HG02759 (cell line): ENCODE data around the gene PRR12.

Experiments used
- ATAC-seq: cut with Tn5 transposase; IDR thresholded peaks from one replicate; pipeline ENCODE4 v1.9.1; 2021; ENCODE audit warnings: mild to moderate bottlenecking, moderate library complexity; ENCODE audit not compliant: unreplicated experiment

Gene PRR12, protein sequence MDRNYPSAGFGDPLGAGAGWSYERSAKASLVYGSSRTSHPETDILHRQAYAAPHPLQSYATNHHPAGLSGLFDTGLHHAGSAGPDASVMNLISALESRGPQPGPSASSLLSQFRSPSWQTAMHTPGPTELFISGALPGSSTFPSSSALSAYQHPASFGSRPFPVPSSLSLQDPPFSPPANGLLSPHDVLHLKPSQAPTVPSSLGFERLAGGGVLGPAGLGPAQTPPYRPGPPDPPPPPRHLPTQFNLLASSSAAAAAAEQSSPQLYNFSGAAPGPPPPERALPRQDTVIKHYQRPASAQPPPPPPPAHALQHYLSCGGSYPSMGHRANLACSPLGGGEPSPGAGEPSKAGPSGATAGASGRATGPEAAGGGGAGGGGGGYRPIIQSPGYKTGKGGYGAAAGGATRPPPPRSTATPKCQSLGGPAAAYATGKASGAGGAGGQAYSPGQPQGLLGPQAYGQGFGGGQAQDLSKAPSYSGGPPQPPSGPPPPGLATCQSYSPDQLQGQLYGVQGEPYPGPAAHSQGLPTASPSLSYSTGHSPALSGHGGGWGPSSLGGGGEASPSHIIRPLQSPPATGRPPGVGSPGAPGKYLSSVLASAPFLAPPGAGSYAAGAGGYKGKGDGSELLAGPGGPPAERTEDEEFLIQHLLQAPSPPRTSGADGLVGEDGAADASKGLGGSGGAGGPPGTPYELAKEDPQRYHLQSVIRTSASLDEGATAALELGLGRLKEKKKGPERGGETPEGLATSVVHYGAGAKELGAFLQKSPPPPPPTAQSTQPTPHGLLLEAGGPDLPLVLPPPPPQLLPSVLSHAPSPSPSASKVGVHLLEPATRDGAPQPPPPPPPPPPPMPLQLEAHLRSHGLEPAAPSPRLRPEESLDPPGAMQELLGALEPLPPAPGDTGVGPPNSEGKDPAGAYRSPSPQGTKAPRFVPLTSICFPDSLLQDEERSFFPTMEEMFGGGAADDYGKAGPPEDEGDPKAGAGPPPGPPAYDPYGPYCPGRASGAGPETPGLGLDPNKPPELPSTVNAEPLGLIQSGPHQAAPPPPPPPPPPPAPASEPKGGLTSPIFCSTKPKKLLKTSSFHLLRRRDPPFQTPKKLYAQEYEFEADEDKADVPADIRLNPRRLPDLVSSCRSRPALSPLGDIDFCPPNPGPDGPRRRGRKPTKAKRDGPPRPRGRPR (N-terminal part only)

DNA sequence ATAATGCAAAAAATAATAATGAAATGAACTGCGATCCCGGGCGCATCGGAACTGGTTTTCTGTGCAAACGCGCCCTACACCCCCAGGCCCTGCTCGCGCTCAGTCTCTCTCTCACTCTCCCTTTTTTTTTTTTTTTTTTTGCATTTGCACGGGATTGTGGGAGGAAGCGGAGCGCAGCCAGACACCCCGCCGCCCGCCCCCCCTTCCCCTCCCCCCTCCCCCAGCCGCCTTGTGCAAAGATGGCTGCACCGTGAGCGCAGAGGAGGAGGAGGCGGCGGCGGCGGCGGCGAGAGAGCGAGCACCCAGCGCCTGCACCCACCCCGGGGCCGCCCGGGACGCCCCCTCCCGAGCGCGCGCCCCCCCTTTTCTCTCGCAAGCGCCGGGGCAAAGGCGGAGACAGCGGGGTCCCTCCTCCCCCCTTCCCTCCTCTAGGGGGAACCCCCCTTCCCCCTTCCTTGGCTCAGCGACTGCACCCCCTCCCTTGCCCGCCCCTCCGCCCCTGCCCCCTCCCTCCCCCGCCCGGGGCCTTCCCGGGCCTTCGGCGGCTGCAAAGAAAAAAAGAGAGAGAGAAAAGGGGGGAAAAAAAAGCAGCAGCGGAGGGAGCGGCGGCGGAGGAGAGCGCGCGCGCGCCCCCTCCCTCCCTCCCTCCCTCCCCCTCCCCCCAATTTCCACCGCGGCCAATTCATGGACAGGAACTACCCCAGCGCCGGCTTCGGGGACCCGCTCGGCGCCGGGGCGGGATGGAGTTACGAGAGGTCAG lies at the start of gene PRR12:
Gene PRR12, plus strand, starts transcription at position 212 of the 760 bp plus-strand sequence. Its CDS starts 473 bp downstream, at position 685.
- ATAC-seq, result peak; percentile 25

DNA sequence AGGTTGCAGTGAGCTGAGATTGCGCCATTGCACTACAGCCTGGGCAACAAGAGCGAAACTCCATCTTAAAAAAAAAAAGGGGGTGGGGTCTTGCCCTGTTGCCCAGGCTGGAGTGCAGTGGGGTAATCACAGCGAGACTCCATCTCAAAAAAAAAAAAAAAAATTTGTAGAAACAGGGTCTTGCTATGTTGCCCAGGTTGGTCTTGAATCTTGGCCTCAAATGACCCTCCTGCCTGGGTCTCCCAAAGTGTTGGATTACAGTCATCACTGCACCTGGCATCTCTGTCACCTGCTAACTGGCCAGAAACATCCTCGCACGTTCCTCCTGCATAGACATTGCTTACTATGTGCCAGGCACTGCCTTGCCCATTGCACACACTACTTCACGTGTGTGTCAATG lies 49.1 kb upstream of the PRR12 start:
- ATAC-seq, result no peak

DNA sequence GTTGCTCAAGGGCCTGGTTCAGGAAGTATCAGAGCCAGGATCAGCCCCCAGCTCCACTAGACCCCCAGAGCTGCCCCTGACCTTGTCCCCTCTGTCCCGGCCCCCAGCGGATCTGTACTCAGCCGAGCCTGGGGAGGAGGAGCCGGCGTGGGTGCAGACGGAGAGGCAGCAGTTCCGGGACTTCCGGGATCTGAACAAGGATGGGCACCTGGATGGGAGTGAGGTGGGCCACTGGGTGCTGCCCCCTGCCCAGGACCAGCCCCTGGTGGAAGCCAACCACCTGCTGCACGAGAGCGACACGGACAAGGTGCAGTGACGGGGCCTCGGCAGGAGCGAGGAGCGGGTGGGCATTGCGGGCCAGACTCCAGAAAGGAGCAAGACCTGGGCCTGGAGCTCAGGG lies 48.5 kb upstream of the PRR12 start:
- ATAC-seq, result no peak

DNA sequence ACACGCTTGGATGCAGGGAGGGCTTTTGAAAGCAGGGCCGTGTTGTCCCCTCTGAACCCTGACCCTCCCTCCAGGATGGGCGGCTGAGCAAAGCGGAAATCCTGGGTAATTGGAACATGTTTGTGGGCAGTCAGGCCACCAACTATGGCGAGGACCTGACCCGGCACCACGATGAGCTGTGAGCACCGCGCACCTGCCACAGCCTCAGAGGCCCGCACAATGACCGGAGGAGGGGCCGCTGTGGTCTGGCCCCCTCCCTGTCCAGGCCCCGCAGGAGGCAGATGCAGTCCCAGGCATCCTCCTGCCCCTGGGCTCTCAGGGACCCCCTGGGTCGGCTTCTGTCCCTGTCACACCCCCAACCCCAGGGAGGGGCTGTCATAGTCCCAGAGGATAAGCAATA lies 48.0 kb upstream of the PRR12 start:
- ATAC-seq, result no peak

DNA sequence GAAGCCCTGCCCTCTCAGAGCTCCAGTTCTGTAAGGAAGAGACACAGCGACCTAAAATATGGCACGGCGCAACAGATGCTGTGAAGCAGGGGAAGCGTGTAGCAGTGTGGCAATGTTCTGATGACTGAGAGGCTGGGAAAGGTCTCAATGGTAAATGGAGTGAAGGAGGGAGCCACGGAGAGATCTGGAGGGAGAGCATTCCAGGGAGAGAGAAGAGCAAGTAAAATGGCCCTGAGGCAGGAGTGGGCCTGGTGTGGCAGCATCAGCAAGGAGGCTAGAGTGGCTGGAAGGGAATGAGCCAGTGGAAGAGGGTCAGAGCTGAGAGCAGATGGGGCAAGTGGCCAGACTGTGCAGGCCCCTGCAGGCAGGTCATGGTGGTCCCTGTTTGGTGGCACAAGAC lies 46.8 kb upstream of the PRR12 start:
- no peak for ATAC-seq

DNA sequence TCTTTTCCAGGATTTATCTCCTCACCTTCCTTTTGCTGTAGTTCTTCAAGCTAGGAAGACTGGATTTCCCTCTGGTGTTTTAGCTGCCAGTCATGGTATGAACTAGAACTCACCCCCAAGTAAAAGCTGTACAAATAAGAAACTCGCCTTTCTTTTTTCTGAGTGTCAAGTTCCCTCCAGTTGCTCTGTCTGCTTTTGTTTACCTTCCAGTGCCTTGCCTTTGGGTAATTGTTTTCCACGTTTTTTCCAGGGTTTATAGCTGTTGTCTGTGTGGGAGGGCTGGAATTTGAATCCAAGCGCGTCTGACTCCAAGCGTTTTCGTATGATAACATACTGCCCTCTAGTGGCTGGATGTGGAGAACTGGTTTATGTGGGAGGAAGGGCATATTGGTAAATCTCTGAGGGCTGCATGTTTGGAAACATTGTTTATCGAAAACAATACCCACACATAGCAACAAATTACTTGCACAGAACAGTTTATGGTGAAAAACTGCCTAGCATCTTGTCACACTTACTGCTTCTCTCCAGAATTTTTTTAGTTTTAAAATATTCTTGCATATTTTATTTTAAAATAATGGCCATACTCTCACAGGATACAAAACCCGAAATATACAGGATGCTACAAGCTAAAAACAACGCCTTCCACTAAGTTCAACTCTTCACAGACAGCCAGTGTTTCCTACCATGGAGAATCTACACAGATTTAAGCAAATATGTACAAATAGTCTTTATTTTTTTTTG lies 44.0 kb upstream of the PRR12 start:
- ATAC-seq, result no peak

DNA sequence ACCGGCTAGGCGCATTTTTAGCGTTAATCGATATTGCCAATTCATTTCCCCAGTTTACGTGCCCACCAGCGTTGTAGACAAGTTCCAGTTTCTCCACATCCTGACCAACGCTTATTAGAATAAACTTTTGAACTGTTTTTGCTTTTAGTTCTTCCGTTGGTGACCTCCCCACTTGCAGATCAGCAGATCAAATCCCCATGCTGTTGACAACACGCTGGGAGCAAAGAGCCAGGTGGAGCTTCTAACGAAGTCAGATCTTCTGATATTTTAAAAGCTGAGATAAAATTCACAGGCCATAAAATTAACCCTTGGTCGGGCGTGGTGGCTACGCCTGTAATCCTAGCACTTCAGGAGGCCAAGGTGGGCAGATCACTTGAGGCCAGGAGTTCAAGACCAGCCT lies 41.9 kb upstream of the PRR12 start:
- ATAC-seq, result no peak

DNA sequence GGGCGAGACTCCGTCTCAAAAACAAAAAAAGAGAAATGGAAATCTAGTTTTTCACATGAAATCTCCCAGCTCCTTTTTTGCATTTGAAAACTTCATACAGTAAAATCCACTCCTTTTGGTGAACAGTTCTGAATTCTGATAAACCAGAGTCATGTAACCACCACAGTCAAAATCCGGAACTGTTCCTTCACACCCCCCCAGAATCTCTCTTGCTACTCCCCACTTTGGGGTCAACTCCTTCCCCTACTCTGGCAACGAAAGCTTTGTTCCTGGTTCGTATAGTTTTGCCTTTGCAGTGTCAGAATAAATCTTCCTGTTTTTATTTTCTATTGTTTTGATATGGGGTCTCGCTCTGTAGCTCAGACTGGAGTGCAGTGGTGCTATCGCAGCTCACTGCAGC lies 39.5 kb upstream of the PRR12 start:
- ATAC-seq, result no peak

DNA sequence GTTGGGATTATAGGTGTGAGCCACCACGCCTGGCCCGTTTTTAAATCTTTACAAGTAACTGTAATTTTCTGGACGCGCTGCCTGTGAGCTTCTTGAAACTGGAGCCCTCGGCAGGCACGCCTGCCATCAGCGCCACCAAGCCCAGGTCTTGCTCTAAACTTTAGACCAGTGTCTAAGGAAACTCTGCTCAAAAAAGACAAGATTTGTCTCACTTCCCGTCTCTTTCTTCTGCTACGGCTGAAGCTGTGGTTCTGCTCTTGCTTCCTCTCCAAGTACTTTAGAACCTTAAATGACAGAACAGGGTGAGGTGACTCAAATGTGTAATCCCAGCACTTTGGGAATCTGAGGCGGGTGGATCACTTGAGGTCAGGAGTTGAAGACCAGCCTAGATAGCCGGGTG lies 38.2 kb upstream of the PRR12 start:
- no peak for ATAC-seq

DNA sequence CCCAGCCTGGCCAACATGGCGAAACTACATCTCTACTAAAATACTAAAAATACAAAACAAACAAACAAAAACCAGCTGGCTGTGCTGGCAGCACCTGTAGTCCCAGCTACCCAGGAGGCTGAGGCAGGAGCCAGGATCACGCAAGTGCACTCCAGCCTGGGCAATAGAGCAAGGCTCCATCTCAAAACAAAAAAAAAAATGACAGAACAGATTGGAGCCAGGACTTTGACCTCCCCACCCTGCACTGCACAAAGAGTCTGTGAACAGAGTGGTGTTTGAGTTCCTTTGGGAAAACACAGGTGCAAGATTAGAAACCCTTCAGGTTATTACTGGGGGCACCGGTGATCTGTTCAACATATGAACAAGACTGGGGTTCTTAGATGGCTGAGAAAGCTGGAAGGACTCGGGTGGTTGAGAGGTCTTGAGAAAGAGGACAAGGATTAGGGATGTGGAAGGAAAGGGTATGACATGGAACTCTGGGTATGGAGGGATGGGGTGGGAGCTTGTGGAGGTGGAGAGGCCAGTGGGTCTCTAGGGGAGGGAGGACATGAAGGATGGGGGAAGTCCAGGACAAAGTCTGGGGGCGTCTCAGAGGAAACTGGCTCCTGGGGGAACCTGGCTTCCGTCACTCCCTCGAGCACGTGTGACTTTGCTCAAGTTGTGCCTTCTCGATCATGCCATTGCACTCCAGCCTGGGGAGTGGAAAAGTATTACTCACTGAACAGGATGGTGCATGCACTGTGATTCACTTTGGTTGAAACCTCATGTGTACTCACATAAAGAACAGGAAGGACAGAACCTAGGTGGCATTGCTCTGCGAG lies 37.3 kb upstream of the PRR12 start:
- ATAC-seq, result no peak

DNA sequence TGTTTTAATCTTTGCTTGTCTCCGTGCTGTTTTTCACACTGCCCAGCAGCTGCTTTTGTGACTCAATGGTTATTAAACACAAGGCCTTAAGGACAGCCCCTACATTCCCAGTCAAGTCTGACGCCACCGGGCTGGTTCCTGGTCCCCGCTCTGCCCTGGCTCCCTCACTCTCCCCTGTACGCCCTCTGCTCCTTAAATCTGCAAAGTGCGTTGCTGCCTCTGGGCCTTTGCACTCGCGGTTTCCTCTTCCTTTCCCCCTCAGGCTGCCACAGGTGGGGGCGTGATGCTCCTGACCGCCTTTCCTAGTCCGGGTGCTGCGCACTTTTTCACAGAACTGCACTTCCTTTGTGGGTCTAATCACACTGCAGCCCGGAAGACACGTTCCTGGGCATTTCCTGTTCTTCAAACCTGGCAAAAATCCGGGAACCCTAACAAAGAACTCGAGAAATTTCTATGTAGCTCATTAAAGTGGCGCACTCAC lies 36.2 kb upstream of the PRR12 start:
- ATAC-seq, result no peak

DNA sequence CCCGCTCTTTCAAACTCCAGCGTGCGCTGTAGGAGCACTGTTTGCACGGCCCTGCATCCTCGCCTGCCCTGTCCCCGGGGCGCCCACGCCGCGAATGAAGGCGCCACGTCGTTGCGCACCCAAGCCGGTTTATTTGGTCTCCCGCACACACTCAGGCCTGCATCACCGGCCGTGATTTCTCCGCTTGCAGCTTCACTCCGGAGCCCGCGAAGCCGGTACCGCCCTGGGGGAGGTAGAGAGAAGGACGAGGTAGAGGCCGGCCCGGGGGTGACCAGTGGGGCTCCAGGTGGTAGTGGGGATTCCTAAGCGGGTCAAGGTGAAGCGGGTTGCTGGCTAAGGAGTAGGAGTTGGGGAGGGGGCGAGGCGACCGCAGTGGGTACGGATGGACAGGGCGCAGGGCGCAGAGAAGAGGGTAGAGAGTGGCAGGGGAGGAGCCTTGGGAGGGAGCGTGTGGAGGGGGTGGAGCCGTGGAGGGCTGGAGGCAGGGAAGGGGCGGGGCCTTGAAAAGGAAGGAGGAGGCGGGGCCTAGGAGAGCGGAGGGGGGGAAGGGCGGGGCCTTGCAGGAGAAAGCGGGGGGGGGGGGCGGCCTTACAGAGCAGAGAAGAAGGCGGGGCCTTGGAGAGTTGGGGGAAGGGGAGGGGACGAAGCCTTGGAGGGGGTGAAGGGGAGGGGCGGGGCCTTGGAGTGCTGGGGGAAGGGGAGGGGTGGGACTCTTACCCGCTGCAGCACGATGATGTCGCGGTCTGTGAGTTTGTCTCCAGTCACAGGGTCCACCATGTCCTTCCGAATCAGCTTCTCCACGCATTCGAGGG lies 35.2 kb upstream of the PRR12 start:
- ATAC-seq, result no peak

DNA sequence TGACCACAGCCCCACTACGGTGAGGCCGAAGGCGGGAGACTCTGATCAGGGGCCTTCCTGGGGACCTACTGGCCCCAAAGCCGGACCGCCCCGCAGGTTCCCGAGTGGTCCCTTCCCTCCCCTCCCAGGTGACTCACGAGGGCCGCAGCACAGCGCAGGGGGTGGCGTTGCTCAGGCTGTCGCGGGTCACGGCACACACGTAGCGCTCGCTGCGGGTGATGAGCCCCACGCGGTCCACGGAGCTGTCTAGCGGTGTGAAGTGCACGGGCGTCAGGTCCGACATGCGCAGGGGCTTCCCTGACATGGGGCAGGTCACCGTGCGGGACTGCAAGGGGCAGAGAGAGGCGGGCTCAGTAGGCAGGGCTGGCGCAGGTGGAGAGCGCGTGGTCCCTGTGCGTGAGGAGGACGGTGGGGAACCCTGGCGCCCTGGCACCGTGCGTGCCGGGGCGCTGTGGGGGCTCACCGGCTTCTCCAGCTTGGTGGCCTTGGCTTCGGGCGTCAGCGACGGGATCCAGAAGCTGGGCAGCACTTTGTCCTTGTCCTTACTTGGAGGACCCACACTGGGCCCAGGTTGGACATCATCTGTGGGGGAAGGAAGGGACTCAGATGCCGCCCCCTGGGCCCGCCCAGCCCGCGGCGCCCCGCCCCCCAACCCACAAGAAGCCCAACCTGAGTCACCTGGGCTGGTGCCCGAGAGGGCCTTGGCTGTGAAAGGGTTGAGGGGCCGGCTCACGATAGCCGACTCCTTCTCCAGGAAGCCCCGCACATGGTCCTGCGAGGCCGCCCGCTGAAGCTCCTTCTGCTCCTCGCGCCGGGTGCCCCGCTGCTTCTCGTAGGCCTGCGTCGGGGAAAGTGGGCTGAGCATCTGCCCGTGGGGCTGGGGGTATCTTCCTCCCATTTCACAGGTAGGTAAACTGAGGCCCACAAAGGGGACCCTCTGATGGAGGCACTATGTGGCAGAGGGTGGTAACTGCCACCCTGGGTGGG lies 34.3 kb upstream of the PRR12 start:
- ATAC-seq, result no peak

DNA sequence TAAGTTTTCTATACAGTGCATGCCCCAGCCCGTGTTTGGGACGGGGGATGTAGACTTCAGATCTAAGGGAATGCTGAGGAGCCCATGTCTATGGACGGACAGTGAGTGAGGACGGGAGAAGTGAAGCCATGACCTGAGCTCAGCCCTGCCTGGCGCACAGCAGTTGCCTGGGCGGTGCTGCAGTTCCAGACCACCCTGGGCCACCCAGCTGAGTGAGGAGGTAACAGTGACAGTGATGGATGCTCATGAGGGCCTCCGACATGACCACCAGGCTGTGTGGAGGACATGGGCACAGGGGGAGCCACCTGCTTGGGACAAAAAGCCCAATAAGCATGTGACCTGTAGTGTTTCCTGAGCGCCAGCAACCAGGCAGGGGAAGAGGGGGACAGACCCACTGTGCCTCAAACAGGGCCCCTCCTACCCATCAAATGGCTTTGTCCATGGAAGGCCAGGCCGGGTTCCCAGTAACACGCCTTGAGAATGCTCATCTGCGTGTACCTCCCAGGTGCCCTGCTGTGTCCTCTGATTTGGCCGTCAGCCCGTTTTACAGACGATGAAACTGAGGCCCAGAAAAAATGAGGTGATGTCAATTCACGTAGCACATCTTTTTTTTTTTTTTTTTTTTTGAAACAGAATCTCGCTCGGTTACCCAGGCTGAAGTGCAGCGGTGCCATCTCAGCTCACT lies 33.2 kb upstream of the PRR12 start:
- ATAC-seq, result no peak

DNA sequence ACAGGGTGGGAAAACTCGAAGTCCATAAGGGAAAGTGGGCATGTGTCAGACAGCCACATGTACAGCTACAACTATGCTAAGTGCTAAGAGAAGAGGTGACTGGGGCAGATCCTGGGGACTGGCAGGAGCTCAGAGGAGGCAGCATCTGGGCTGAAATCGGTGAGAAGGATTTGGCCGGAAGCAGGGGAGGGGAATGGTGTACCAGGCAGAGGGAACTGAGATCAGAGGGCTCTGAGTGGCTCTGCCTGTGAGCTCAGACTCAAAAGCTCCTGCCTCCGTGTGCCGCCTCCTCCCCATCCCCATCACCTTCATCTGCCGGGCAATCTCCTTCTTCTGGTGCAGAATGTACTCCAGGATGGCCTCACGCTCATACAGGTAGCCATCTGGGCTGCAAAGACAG lies 32.4 kb upstream of the PRR12 start:
- no peak for ATAC-seq

DNA sequence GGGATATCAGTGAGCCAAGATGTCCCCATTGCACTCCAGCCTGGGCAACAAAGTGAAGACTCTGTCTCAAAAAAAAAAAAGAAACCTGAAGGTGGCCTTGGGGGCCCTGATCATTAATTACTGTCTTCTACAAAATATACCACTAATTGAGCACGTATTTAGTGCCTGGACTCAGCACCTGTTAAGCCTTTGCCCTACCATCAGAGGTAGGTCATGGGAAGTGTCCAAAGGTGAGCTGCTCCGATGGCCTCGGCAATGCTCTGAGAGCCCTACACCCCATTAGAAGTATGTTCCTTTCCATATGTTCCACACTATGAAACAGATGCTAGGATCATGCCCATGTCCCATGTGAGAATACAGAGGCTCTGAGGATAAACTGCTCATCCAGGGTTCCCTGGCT lies 31.5 kb upstream of the PRR12 start:
- ATAC-seq, result no peak
